ENCODE measurements around the gene THRSP. TPM values are rescaled to one million over a fixed set of nuclear protein-coding genes. Genes with fewer than 3 reads are reported as not detected.
"Not testable (repeated sequence)": the region's sequence is repeated elsewhere in the genome, so short reads cannot be mapped to it uniquely, and the experiment has no call there.

The THRSP gene
- total and polyA plus RNA-seq, 7 experiments from 2014 or later: not detected

DNA sequence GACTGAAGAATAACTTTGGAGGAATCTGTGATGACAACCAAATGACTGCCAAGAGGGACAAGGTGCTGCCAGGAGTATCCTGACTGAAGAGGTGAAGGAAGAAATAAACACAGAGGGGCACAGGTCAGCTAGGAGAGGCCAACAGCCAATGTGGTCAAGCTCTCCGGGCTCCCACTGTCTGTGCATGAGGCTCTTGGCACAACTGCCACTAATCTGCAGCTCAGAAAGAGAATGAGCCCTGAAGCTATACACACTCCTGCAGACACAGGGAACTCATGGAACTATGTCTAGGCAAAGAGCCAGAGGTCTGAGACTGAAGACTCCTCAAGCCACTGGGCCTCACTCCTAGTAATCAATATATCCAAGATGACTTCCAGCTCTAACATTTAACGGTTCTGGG, 7.0 kb downstream of the THRSP start:
- ATAC-seq (no peak), DNase-seq (no peak)
- Mint-ChIP-seq H3K9me3 (no peaks in the 10 kb centered on the region), H3K4me1 (peaks cover 12 to 28% (median 22%) of the 10 kb centered on the region in 7 donors), H3K4me3 (no peak overlapping the region), H3K36me3 (peaks cover 13 to 42% (median 34%) of the 10 kb centered on the region in 5 donors), H3K27me3 (no peaks in the 10 kb centered on the region), H3K27ac (peak overlapping the region in 1 of 9 donors; percentile 25)
- POLR2A ChIA-PET: interaction anchor here (0.7 kb wide), 1 partner anchor 596 kb away, joined by 6 read pairs; no protein-coding TSS in a partner anchor
- Histone ChIP-seq H3K9me3 (ENCODE audit: control insufficient read depth in 2 of 3, low read length in 3 of 3) (no peaks in the 10 kb centered on the region), H3K27ac (ENCODE audit: low read depth, low read length) (no peak overlapping the region), H3K4me3 (ENCODE audit: low read length) (no peak overlapping the region), H3K4me1 (ENCODE audit: control insufficient read depth in 2 of 2, insufficient read depth in 2 of 2, low read length in 2 of 2) (peaks cover 0 to 3% of the 10 kb centered on the region in 2 donors), H3K27me3 (ENCODE audit: control insufficient read depth in 2 of 2, insufficient read depth in 2 of 2, low read length in 2 of 2) (no peaks in the 10 kb centered on the region), H3K36me3 (ENCODE audit: control insufficient read depth in 2 of 3, insufficient read depth in 3 of 3, low read length in 3 of 3) (peaks cover 0 to 54% (median 4%) of the 10 kb centered on the region in 3 experiments)
- CTCF ChIA-PET: interaction anchor here (0.6 kb wide), 1 partner anchor 365 kb away, joined by 5 read pairs; no protein-coding TSS in a partner anchor
- intact Hi-C loops (cut with micrococcal nuclease): no loop called here

DNA sequence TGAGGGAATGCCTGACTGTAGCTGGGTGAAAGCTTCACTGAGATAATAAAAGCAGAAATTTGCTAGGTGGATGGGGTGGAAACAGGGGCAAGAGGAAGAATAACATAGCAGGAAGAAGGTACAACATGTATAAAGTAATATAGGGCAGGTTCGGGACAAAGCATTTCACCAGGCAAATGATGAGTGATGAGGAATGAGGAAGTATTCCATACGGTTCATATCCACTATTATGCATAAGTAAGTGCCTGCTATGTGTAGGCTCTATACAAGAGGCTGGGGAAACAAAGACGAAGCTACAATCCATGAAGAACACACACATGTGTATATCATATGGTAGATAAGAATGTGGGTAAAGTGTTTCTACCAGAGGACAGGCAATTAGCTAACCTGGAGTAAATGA, 8.1 kb downstream of the THRSP start:
- H3K4me1 Mint-ChIP-seq: peaks cover 20 to 39% (median 32%) of the 10 kb centered on the region in 7 donors
- no peak for ATAC-seq
- ChIA-PET POLR2A (no interaction called here), CTCF (no interaction called here)
- H3K27ac ChIP-seq (ENCODE audit: low read depth, low read length): no peak overlapping the region
- H3K4me1 ChIP-seq (ENCODE audit: control insufficient read depth in 2 of 2, insufficient read depth in 2 of 2, low read length in 2 of 2): peaks cover 5 to 10% of the 10 kb centered on the region in 2 donors
- no peak overlapping the region for H3K4me3 Mint-ChIP-seq
- H3K36me3 ChIP-seq (ENCODE audit: control insufficient read depth in 2 of 3, insufficient read depth in 3 of 3, low read length in 3 of 3): peaks cover 0 to 56% (median 4%) of the 10 kb centered on the region in 3 experiments
- no peak overlapping the region for H3K4me3 ChIP-seq (ENCODE audit: low read length)
- H3K9me3 ChIP-seq (ENCODE audit: control insufficient read depth in 2 of 3, low read length in 3 of 3): no peaks in the 10 kb centered on the region
- intact Hi-C loops (cut with micrococcal nuclease): no loop called here
- peaks cover 13 to 41% (median 34%) of the 10 kb centered on the region in 5 donors for H3K36me3 Mint-ChIP-seq
- no peaks in the 10 kb centered on the region for H3K27me3 ChIP-seq (ENCODE audit: control insufficient read depth in 2 of 2, insufficient read depth in 2 of 2, low read length in 2 of 2)
- peak overlapping the region in 2 of 9 donors; percentile 7 to 10 for H3K27ac Mint-ChIP-seq
- H3K27me3 Mint-ChIP-seq: no peaks in the 10 kb centered on the region
- no peaks in the 10 kb centered on the region for H3K9me3 Mint-ChIP-seq
- no peak for DNase-seq

DNA sequence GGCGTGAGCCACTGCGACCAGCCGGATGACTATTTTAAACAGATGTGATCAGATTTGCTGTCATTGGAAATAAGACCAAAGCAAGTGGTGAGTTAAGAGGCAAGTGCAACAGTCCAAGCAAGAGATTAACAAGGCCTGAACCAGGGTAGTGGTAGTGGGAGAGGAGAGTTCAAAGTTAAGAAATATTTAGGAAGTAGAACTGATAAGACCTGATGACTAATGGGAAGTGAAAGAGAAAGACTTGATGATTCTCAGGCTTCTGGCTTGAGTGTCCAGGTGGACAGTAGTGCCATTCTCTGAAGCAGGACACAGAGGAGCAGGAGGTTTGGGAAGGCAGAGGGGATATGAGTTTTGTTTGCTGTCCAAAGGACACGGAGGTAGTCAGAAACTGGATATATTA, 8.8 kb downstream of the THRSP start:
- Mint-ChIP-seq H3K27me3 (no peaks in the 10 kb centered on the region), H3K4me3 (no peak overlapping the region), H3K9me3 (no peaks in the 10 kb centered on the region), H3K27ac (peak overlapping the region in 3 of 9 donors; percentile 25 to 68 (median 62)), H3K4me1 (peaks cover 24 to 46% (median 37%) of the 10 kb centered on the region in 7 donors), H3K36me3 (peaks cover 11 to 40% (median 31%) of the 10 kb centered on the region in 5 donors)
- H3K4me3 ChIP-seq (ENCODE audit: low read length): no peak overlapping the region
- no peak for DNase-seq
- no peak for ATAC-seq
- intact Hi-C loops (cut with micrococcal nuclease): no loop called here
- no peaks in the 10 kb centered on the region for H3K27me3 ChIP-seq (ENCODE audit: control insufficient read depth in 2 of 2, insufficient read depth in 2 of 2, low read length in 2 of 2)
- no peaks in the 10 kb centered on the region for H3K9me3 ChIP-seq (ENCODE audit: control insufficient read depth in 2 of 3, low read length in 3 of 3)
- H3K27ac ChIP-seq (ENCODE audit: low read depth, low read length): no peak overlapping the region
- ChIA-PET POLR2A (no interaction called here), CTCF (no interaction called here)
- H3K4me1 ChIP-seq (ENCODE audit: control insufficient read depth in 2 of 2, insufficient read depth in 2 of 2, low read length in 2 of 2): peaks cover 10 to 16% of the 10 kb centered on the region in 2 donors
- H3K36me3 ChIP-seq (ENCODE audit: control insufficient read depth in 2 of 3, insufficient read depth in 3 of 3, low read length in 3 of 3): peaks cover 0 to 55% (median 4%) of the 10 kb centered on the region in 3 experiments

DNA sequence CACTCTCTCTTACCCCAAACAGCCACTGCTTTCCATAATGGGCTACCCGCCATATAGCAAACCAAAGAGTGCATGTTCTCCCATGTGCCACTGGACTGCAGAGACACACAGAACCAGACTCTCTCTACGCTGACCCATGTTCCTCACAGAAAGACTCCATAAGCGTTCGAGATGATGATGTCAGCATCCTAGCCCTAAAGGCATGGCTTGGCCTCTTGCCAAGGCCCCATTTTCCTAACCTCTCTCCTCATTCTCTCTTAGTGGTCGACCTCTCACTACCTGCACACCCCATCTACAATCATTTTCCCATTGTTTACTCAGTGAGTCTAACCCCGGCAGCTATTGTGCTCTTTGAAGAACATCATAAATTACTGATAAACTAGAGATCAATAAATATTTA, 11.1 kb downstream of the THRSP start:
- no peak overlapping the region for H3K4me3 ChIP-seq (ENCODE audit: low read length)
- ChIA-PET POLR2A (no interaction called here), CTCF (no interaction called here)
- no peak for DNase-seq
- H3K27me3 Mint-ChIP-seq: no peaks in the 10 kb centered on the region
- peak overlapping the region in 6 of 9 donors; percentile 5 to 41 (median 18) for H3K27ac Mint-ChIP-seq
- peaks cover under 1 to 24% (median 19%) of the 10 kb centered on the region in 5 donors for H3K36me3 Mint-ChIP-seq
- H3K27me3 ChIP-seq (ENCODE audit: control insufficient read depth in 2 of 2, insufficient read depth in 2 of 2, low read length in 2 of 2): no peaks in the 10 kb centered on the region
- H3K27ac ChIP-seq (ENCODE audit: low read depth, low read length): no peak overlapping the region
- ATAC-seq: no peak
- no peaks in the 10 kb centered on the region for H3K9me3 Mint-ChIP-seq
- peaks cover 0 to 42% (median 4%) of the 10 kb centered on the region in 3 experiments for H3K36me3 ChIP-seq (ENCODE audit: control insufficient read depth in 2 of 3, insufficient read depth in 3 of 3, low read length in 3 of 3)
- peaks cover 37 to 61% (median 54%) of the 10 kb centered on the region in 7 donors for H3K4me1 Mint-ChIP-seq
- peak overlapping the region in 1 of 10 donors; percentile 4 for H3K4me3 Mint-ChIP-seq
- H3K4me1 ChIP-seq (ENCODE audit: control insufficient read depth in 2 of 2, insufficient read depth in 2 of 2, low read length in 2 of 2): peaks cover 27 to 29% of the 10 kb centered on the region in 2 donors
- H3K9me3 ChIP-seq (ENCODE audit: control insufficient read depth in 2 of 3, low read length in 3 of 3): no peaks in the 10 kb centered on the region
- intact Hi-C loops (cut with micrococcal nuclease): loop anchor here (5.0 kb wide), 3 partner anchors 113 to 488 kb away; partner anchors contain the start of genes GAB2 (in 2 of the 2), KCTD21 (in 1 of the 2) and USP35 (in 1 of the 2)

DNA sequence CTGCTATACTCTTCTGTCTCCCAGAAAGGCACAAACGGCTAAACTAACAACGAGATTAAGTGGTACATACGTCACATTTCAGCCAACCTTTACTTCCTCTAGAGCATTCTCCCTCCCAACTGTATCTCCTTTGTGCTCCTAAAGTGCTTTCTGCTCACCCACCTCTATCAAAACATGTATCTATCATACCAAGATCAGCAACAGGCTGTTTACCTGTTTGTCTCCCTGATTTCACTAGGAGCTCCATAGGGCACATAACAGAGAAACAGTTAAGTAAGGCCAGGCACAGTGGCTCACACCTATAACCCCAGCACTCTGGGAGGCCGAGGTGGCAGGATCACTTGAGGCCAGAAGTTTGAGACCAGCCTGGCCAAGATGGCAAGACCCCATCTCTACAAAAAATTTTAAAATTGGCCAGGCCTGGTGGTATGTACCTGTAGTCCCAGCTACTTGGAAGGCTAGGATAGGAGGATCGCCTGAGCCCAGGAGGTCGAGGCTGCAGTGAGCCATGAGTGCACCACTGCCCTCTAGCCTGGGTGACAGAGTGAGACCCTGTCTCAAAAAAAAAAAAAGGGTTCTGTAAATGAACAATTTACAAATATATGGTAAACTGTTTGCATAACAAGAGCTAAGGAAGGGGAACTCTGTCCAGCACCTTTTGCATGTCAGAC, 13.2 kb downstream of the THRSP start:
- Histone ChIP-seq H3K4me3 (ENCODE audit: low read length) (no peak overlapping the region), H3K36me3 (ENCODE audit: control insufficient read depth in 2 of 3, insufficient read depth in 3 of 3, low read length in 3 of 3) (peaks cover 0 to 22% (median 0%) of the 10 kb centered on the region in 3 experiments), H3K27ac (ENCODE audit: low read depth, low read length) (no peak overlapping the region), H3K27me3 (ENCODE audit: control insufficient read depth in 2 of 2, insufficient read depth in 2 of 2, low read length in 2 of 2) (no peaks in the 10 kb centered on the region), H3K9me3 (ENCODE audit: control insufficient read depth in 2 of 3, low read length in 3 of 3) (no peaks in the 10 kb centered on the region), H3K4me1 (ENCODE audit: control insufficient read depth in 2 of 2, insufficient read depth in 2 of 2, low read length in 2 of 2) (peaks cover 38 to 43% of the 10 kb centered on the region in 2 donors)
- H3K9me3 Mint-ChIP-seq: peaks cover 0 to 4% (median 0%) of the 10 kb centered on the region in 11 donors
- no peak for DNase-seq
- ChIA-PET CTCF (interaction anchor here (1.1 kb wide), 1 partner anchor 31 kb away, joined by 3 read pairs; no protein-coding TSS in a partner anchor), POLR2A (no interaction called here)
- no peak for ATAC-seq
- H3K27ac Mint-ChIP-seq: peak overlapping the region in 7 of 9 donors; percentile 13 to 86 (median 58)
- H3K4me1 Mint-ChIP-seq: peaks cover 43 to 76% (median 62%) of the 10 kb centered on the region in 7 donors
- H3K4me3 Mint-ChIP-seq: peak overlapping the region; percentile 24 to 98 (median 79)
- no peaks in the 10 kb centered on the region for H3K27me3 Mint-ChIP-seq
- intact Hi-C loops (cut with micrococcal nuclease): loop anchor here (5.0 kb wide), 3 partner anchors 110 to 485 kb away; partner anchors contain the start of genes GAB2 (in 2 of the 2), KCTD21 (in 1 of the 2) and USP35 (in 1 of the 2)
- H3K36me3 Mint-ChIP-seq: peaks cover 4 to 15% (median 8%) of the 10 kb centered on the region in 5 donors

DNA sequence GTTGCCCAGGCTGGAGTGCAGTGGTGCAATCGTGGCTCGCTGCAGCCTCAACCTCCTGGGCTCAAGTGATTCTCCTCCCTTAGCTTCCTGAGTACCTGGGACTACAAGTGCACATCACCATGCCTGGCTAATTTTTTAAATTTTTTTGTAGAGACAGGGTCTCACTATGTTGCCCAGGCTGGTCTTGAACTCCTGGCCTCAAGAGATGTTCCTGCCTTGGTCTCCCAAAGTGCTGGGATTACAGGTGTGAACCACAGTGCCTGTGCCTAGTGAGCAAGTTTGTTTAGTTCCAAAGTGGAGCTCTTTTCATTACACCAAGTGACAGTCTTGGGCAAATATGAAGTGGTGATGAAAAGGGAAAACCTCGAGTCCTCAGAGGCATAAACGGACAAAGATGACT, 13.9 kb downstream of the THRSP start:
- not testable (repeated sequence) for DNase-seq; H3K27me3 ChIP-seq (ENCODE audit: control insufficient read depth in 2 of 2, insufficient read depth in 2 of 2, low read length in 2 of 2); H3K9me3 Mint-ChIP-seq; H3K9me3 ChIP-seq (ENCODE audit: control insufficient read depth in 2 of 3, low read length in 3 of 3); H3K27me3 Mint-ChIP-seq; ATAC-seq
- H3K4me3 ChIP-seq (ENCODE audit: low read length): peak overlapping the region; percentile 99
- H3K27ac Mint-ChIP-seq: peak overlapping the region in 7 of 9 donors; percentile 62 to 95 (median 86)
- H3K4me3 Mint-ChIP-seq: peak overlapping the region; percentile 92 to 98 (median 95)
- H3K36me3 Mint-ChIP-seq: peaks cover 2 to 11% (median 4%) of the 10 kb centered on the region in 5 donors
- POLR2A ChIA-PET: interaction anchor here (0.5 to 2.8 kb wide), 2 partner anchors 83 to 430 kb away, joined by 4 to 26 read pairs; partner anchors contain the start of gene INTS4
- H3K27ac ChIP-seq (ENCODE audit: low read depth, low read length): peak overlapping the region; percentile 42
- peaks cover 42 to 74% (median 59%) of the 10 kb centered on the region in 7 donors for H3K4me1 Mint-ChIP-seq
- intact Hi-C loops (cut with micrococcal nuclease): loop anchor here (5.0 kb wide), 3 partner anchors 110 to 485 kb away; partner anchors contain the start of genes GAB2 (in 2 of the 2), KCTD21 (in 1 of the 2) and USP35 (in 1 of the 2)
- peaks cover 0 to 16% (median 0%) of the 10 kb centered on the region in 3 experiments for H3K36me3 ChIP-seq (ENCODE audit: control insufficient read depth in 2 of 3, insufficient read depth in 3 of 3, low read length in 3 of 3)
- CTCF ChIA-PET: interaction anchor here (0.8 kb wide), 1 partner anchor 21 kb away, joined by 3 read pairs; no protein-coding TSS in a partner anchor
- peaks cover 38 to 43% of the 10 kb centered on the region in 2 donors for H3K4me1 ChIP-seq (ENCODE audit: control insufficient read depth in 2 of 2, insufficient read depth in 2 of 2, low read length in 2 of 2)
